Globus pallidus (tissue), 1 donor: Measurements from ENCODE around the gene LHX6.

Experiments used
- DNase-seq: peaks from one replicate; pipeline ENCODE4 v3.0.0-alpha.2; 2015; ENCODE audit warnings: low spot score

Gene LHX6

DNA sequence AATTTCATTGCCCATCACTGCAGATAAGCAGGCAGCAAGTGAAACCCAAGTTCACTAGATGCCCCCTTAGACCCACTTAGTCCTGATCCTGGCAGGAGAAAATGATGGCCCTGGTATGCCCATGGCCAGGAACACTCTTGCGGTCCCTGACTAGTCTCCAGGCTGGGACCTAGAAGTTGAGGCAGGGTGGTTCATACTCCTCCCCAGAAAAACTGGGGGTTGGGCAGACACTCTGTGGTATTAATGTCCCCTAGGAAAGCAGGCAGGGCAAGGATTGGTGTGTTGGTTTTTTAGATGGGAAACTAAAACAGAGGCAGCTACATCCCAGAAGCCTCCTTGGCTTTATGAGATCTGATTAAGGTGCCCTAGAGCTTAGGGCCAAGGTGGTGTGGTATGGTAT is 13.1 kb downstream of the LHX6 start:
- no peak for DNase-seq

DNA sequence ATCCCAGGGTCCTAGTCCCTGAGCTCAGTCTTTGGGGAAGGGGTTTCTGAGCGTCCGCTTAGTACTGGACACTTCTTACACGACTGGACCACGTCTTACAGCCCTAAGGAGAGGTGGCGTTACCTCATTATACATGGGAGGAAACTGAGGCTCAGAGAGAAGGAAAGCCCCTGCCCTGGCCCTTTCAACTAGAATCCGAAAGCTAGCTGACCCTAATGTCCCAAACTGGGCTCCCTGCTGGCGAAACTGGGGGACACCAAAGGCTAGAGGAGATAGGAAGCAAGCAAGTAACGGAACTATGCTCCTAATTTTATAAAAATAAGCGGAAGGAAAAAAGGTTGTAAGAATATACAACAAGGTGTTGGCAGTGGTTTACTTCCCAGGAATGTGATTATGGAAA is 14.2 kb downstream of the LHX6 start:
- no peak for DNase-seq

DNA sequence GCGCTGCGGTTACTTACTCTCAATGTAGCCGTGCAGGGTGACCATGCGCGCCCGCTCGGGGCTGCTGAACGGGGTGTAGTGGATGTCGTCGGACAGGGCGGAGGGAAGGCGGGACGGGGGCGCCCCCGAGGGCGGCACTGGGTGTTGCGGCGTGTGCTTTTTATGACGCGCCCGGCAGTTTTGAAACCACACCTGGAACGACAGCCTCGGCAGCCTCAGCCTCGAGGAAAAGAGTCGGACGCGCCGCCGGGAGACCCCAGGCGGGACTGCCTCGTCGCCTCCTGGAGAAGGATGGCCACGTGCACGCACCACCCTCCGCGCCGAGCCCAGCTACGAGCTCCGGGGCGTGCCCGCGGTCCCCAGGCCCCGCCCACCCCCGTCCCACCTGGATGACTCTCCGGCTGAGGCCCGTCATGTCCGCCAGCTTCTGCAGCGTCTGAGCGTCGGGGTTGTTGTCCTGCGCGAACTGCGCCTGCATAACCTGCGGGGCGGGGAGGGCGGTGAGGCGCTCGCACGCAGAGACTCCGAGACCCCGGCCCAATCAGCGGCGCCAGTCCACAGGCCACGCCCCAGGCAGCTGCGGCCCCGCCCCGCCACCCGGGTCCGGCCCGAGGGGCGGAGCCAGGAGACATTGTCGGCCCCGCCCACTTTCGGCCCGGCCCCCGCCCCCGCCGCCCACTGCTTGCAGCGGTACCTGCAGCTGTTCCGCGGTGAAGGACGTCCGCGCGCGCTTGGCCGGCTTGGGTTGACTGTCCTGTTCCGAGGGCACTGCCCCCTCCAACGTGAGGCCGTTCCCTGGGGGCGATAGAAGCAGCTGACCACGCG is 15.0 kb downstream of the LHX6 start:
- no peak for DNase-seq

DNA sequence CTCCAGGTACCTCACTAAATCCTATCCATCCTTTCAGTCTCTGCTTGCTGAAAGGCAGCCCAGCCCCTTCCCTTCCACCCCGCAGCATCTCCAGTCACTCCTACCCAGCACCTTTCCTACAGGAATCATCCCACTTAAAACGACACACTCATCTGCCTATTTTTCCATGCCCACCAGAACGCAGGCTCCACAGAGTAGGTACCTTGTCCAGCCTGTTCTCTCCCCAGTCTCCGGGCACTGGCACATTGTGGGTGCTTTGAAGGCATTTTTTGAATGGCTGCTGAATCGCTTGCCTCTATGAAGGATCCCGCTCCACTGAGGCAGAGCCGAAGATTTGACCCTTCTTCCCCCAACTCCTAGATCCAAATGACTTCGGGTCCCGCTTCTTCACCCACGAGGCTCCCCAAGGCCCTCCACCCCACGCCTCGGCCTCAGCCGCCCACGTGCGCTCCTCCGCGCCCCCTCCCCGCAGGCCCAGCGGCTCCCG is 15.6 kb downstream of the LHX6 start:
- no peak for DNase-seq

DNA sequence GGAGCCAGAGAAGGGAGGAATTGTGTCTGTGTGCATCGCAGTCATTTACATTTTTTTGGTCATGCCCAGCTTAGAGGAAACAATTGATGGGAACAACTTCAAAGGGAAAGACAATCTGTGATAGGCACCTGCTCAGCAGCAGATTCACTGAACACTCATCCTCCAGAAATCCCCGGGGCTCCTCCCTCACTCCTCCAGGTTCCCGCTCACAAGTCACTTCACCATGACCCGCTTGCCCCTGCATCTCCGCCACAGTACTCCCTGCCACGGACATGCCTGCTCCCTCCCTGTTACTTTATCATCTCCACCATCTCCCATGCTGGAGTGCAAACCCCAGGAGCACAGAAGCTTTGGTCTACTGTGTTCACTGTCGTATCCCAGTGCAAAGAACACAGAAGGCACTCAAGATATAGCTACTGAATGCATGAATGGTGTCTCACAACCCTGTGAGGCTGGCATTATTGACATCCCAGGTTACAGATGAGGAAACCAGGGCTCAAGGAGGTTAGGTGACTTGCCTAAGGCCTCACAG is 16.2 kb downstream of the LHX6 start:
- DNase-seq: no peak

DNA sequence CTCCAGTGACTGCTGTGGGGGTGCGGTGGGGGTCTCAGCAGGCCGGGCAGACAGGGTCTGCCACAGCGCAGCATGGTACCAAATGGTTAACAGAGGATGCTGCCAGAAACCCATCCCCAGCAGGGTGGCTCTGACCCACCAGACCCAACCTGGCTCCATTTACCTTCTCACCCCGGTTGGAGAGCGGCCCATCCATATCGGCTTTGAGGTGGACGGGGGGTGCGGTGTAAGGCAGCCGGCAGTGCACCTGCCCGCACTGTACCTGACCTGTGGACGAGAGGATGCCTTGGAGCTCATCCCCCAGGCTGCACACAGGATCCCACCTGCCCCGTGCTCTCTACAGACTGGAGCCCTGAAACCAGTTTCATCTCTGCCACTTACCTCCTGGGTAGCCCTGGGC is 19.3 kb downstream of the LHX6 start:
- no peak for DNase-seq

DNA sequence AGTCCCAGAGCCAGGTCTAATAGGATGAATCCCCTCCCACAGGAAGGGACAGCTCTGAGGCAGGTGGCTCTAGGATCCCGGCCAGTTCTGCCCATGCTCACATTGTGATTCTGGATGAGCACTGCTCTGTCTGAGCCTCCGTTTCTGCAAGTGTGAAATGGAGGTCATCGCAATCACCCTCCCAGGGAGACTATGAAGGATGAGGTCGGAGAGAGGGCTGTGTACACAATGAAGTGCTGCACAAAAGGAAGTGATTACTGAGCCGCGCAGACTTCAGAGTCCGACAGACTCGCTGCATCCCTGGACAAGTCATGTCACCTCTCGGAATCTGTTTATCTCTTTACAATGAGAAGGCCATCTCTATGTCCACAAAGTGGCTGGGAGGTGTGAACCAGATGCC is 21.7 kb downstream of the LHX6 start:
- no peak for DNase-seq

DNA sequence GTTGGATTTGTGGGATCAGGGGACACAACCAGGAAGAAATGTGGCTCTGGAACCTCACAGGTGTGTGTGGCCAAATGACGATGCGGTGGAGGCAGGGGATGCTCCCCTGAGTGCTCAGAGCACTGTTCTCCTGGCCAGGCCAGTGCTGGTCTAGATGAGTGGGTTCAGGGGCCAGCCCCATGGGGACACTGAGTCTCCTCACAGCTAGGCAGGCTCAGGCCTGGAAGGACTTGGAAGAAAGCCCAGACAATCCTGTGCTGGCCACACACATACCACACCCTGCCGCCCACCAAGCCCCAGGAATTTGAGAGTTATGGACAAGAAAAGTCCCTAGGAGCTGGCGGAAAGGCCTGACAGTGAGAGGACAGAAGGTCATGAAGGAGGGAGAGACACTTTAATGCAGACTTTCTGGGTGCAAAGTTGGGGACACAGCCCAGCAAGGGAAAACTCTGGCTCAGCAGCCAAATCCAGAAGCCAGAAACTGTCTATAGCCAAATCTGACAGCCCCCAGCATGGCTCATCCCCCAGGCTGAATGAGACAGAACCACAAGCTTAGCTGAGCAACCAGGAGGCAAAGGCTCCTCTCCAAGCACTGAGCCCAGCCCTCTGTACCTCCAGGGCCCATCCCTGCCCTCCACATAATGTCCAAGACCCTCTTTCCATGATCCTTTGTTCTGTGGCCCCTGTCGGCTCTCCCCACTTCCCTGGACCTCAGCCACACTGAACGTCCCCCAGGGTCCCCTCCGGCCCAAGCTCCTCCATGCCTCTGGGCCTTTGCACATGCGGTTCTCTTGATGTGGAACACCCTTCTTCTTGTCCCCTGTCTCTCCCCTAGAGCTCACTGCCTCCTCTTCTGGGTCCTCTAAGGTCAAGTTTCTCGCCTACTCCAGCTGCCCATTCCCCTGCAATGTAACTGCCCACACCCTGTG is 22.4 kb downstream of the LHX6 start:
- no peak for DNase-seq

DNA sequence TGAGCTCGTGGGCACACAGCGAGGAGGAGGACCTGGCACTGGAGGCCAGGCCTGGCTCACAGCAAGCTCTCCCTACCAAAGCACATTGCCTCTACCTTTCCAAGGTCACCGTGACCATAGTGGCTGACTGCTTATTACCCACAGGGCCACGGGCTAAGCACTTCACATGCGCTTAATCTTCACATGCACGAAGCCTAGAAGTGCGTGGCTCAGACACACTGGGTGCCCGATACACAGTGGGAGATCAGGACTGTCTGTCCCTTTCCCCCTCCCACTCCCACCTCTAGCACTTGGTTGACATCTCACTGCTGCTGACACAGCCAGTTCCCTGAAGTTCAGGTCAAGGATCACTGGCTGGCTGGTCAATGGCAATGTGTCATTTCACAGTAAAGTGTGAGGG is 23.6 kb downstream of the LHX6 start:
- DNase-seq: no peak

DNA sequence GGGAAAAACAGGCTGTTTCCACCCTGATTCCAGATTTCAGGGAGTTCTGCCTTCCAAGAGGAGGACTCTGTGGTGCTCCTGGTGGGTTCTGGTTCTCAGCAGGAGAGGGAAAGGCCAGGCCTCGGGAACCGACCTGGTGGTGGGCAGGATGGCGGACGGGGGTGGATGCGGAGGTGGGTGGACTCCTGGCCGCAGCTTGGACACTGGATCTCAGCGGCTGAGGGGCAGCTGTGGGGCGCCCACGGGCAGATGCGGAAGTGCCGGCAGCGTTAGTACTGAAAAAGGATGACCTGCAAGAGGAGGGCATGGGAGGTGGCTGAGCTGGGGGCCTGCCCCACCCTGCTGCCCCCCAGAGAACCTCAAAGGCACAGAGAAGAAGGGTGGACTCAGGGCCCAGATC is 24.3 kb downstream of the LHX6 start:
- DNase-seq: no peak

DNA sequence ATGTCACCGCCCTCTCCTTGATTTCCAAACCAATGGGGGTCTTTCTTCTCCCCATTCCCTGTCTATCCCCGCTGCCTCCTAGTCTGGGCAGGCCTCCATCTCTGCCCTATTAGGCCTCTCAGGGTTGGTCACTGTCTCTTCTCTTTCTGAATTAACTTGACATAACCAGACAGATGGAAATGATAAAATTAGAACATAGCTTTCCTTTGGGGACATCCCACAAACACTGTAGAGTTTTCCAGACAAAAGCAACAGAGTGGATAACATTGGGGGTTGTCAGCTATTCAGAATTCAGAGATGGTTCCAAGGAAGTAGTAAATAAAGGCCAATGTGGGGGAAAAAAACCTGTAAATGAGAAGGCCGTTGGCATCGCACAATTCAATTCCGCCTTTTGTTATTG is 24.7 kb downstream of the LHX6 start:
- no peak for DNase-seq

DNA sequence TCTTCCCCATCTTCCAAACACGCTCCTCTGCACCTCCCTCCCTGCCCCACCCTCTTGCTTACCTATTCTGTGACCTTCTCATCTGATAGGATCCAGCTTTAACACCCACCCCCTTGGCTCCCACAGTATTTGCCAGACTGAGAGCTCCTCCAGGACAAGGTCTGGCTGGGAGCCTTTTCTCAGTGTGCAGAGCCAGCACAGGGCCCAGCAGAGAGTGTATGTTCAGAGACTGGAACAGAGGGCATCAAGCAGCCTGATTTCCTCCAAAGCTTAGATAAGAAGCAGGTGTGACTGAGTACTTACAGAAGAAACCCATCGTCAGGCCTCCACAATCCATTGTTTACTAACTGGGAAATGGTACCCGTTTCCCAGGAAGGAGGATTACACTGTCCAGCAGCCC is 26.6 kb downstream of the LHX6 start:
- DNase-seq: no peak

DNA sequence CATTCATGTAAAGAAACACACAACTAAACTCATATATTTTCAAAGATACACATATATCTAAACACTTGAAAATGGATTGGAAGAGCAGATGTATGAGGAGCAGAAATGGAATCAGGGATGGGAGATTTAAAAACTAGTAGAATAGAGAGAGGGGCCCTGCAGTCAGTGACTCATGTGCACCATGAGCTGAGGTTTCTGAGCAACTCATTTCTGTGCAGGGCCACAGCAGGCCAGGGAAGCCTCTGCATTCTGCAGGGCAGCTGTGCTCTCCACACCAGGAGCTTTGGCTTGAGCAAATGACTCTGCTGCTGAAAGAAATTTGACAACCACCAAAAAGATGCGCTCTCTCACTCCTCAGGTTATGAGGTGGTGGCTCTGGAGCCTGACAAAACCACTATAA is 27.1 kb downstream of the LHX6 start:
- DNase-seq: no peak

DNA sequence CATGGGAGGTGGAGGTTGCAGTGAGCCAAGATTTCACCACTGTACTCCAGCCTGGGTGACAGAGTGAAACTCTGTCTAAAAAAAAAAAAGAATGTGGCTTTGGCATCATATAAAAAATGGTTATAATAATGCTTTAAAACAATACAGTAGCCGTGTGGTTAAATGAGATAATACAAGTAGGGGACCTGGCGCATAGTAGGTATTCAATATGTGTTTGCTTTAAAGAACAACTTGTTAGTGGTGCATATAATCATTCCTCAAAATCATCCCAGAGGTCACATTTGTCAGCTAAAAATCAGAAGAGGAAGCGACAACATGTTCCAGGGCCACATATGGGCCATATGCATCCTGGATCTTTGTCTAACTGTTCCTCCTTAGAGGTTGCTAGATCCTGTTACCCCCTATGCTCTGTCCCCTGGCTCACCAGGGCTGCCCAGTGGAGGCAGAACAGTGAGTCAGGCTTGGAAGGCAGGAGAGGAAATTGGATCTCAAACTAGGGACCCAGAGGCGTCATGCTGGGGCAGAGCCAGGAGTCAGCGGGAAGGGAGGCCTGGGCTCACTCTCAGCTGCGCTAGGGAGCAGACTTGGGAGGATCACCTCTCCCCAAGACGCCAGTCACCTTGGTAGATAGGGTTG is 27.7 kb downstream of the LHX6 start:
- no peak for DNase-seq

DNA sequence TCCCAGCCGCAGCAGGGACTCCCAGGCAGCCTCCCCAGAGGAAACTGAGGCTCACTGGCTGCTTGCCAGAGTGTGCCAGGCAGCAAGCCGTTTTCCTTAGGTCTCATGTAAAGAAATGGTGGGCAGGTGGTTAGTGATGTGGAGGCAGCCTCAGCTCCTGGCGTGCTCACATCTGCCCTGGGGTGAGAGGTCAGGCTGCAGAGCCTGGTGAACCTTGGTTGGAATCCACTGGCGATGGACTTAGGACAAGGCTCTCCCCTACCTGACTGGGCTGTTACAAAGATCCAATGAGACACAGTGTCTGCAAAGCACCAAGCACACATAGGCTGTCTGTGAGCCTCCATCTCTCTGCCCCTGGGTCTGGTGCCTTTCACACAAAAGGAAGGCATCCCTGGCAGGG is 30.9 kb downstream of the LHX6 start:
- no peak for DNase-seq

DNA sequence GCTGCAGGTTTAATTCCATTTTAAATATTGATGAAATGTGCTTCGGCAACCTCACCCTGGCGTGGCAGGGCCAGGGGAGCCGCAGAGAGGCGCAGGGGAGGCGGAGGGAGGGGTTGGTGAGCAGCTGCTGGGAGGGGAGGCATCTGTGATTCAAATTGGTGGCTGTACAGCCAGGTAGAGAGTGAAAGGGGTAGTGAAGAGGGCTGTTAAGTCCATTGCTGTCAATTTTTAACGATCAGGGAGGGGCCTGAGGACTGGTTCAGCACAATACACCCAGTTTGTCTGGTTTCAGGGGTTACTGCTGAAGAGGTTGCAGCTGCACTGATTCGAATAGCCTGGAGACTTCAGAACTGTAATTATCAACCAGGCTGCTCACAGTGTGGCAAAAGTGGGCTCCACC is 31.3 kb downstream of the LHX6 start:
- DNase-seq: no peak

DNA sequence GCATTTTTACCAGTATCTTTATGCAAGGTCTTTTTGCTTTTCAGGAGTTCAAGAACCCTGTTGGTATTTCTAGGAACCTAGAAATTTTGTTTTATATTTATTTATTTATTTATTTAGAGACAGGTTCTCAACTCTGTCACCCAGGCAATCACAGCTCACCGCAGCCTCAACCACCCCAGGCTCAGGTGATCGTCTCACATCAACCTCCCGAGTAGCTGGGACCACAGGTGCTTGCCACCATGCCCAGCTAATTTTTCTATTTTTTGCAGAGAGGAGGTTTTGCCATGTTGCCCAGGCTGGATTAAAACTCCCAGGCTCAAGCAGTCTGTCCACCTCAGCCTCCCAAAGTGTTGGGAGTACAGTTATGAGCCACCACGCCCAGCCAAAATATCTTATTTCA is 32.9 kb downstream of the LHX6 start:
- DNase-seq: no peak

DNA sequence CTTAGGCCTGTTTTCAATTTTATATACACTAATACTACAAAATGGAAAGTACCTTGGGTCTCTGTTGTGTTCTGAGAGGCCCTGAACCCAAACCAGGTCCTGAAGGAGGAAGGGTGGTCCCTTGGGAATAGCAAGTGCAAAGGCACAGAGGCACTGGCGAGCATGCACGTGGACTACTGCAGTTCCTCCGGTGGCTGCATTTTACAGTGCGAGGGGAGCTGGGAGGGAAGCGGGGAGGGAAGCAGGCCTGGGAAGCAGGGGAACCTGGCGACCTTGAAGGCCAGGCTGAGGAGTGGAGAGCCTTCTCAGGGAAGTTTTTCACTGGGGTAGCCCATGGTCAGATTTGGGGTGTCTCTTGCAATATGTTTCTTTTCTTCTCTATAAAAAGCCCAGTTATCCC is 35.1 kb downstream of the LHX6 start:
- DNase-seq: no peak

DNA sequence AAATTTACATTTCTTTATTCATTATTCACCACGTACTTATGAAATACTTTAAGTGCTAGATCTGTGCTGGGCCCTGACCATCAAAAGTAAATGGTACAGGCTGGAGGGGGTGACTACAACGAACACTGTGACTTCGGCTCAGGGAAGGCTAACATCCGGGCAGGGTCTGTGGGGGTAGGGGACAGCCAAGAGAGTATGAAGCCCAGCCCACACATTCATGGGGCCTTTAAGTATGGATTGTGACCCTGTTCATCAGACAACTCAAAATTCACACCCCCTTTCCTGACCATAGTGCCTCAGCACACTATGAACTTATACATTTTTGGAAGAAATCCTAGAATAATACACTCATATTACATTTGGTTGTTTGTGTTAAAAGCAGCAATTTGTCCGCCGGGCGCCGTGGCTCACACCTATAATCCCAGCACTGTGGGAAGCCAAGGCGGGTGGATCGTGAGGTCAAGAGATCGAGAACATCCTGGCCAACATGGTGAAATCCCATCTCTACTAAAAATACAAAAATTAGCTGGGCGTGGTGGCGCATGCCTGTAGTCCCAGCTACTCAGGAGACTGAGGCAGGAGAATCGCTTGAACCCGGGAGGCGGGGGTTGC is 35.7 kb downstream of the LHX6 start:
- no peak for DNase-seq

DNA sequence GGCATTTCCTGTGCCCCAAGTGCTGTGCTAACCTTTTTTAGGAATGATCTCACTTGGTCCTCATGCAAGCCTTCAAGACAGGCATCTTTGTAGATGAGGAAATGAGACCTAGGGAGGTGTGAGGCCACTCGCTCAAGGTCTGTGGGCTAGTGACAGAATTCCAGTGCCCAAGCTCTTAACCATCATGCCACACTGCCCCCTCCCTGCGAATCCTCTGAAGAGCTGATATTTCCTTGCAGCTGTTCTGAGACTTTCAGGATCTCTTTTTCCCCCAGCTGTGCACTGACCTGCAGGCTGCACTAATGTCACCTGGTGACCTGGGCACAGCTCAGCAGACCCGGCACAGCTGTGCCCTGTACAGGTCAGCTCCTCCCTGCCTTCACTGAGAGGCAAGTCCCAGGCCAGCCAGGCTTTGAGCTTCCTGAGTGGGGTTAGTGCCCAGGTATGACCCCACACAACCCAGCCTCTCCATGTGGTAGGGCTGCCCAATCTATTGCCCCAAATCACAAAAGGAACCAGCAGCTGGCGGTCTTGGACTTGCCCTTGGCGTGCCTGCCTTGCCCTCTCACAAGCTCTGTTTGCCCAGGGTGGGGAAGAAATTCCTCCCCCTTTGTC is 36.4 kb downstream of the LHX6 start:
- DNase-seq: no peak

DNA sequence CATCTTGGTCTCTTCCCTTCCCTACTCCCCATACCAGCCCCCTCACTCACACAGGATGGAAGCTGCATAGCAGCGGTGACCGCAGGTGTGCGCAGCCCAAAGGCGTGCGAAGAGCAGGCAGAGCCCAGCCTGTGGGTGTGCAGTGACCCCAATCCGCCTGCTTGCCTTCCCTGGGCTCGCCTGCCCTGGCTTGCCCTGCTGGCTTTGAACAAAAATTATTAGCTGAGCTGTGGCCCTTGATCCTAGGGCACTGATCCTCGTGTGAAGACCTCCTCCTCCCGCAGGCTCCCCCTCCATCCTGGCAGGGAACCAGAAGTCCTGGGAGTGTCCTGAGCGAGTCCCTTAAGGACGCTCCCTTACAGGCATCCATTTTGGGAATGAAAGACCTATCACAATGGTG is 37.2 kb downstream of the LHX6 start:
- DNase-seq: no peak
